B cell (primary cell): Measurements from ENCODE around the gene SLC9A7. TPM values are rescaled to one million over a fixed set of nuclear protein-coding genes. Genes with fewer than 3 reads are reported as not detected.

ENCODE experiments used
- ATAC-seq: fragments of 200-7000 bp; cut with Tn5 transposase; one replicate; pipeline ENCODE4 v1.10.0; 2021; ENCODE audit warnings: low read depth, mild to moderate bottlenecking, moderate number of reproducible peaks, moderate library complexity
- CTCF ChIA-PET: fragments of 350-600 bp; sonication (Branson Sonifier 250); formaldehyde crosslinking; loops from one replicate; lab custom pipeline; 2021; ENCODE audit warnings: antibody characterized with exemption, inconsistent platforms; lab: Charles Lee
- POLR2A ChIA-PET: fragments of 350-600 bp; sonication (Branson Sonifier 250); formaldehyde crosslinking; loops from one replicate; lab custom pipeline; 2021; ENCODE audit warnings: antibody characterized with exemption; lab: Charles Lee
- DNase-seq: peaks from one replicate; pipeline ENCODE4 v3.0.0; 2013
- H2AFZ ChIP-seq: 2 replicates; pipeline ENCODE4 v1.6.1; 2012; ENCODE audit warnings: mild to moderate bottlenecking, low read depth, low read length; ENCODE audit not compliant: insufficient read depth, poor library complexity, severe bottlenecking
- H3K27ac ChIP-seq, 2 donors: 1 replicate in 1 of 2; 2 replicates in 1 of 2; pipeline ENCODE4 v1.5.1; 2012 to 2013; ENCODE audit warnings: low read length in 2 of 2, mild to moderate bottlenecking in 2 of 2, moderate library complexity in 1 of 2
- H3K27me3 ChIP-seq, 4 experiments: fragments of 200-600 bp in 1 of 4; sonication (generic) in 1 of 4; replicated peaks in 1 of 4; 1 replicate in 2 of 4; 2 replicates in 2 of 4; pipeline versions ENCODE4 v1.6.1 to v1.7.0; 2013 to 2016; ENCODE audit warnings: low read length in 3 of 4, mild to moderate bottlenecking in 2 of 4, mixed read lengths in 1 of 4, moderate library complexity in 1 of 4; ENCODE audit not compliant: insufficient read depth in 4 of 4, control insufficient read depth in 3 of 4; ENCODE audit errors: control extremely low read depth in 1 of 4
- H3K36me3 ChIP-seq, 2 experiments: replicated peaks in 1 of 2; 1 replicate in 1 of 2; 2 replicates in 1 of 2; pipeline versions ENCODE4 v1.6.1 to v1.7.1; 2013; ENCODE audit warnings: low read length in 1 of 2; ENCODE audit not compliant: insufficient read depth in 2 of 2, control insufficient read depth in 1 of 2; ENCODE audit errors: control extremely low read depth in 1 of 2, extremely low read depth in 1 of 2
- H3K4me1 ChIP-seq, 2 donors: fragments of 200-600 bp in 1 of 2; sonication (generic) in 1 of 2; 1 replicate in 1 of 2; 2 replicates in 1 of 2; pipeline versions ENCODE4 v1.5.1 to v1.6.1; 2013 to 2017; ENCODE audit warnings: low read length in 2 of 2; ENCODE audit not compliant: control insufficient read depth in 2 of 2, insufficient read depth in 2 of 2
- H3K4me2 ChIP-seq: replicated peaks from 2 replicates; pipeline ENCODE3; 2012; ENCODE audit warnings: mild to moderate bottlenecking, low read depth, low read length; ENCODE audit not compliant: poor library complexity, severe bottlenecking
- H3K4me3 ChIP-seq, 5 experiments: fragments of 200-600 bp in 1 of 5; sonication (generic) in 1 of 5; 1 replicate in 3 of 5; 2 replicates in 2 of 5; pipeline versions ENCODE4 v1.5.1 to v1.7.0; 2011 to 2016; ENCODE audit warnings: low read length in 4 of 5, mild to moderate bottlenecking in 4 of 5, low read depth in 2 of 5, control low read depth in 1 of 5, moderate library complexity in 1 of 5; ENCODE audit not compliant: insufficient read depth in 1 of 5; ENCODE audit errors: control extremely low read depth in 1 of 5, extremely low read depth in 1 of 5
- H3K79me2 ChIP-seq: fragments of 200-600 bp; sonication (generic); one replicate; pipeline ENCODE4 v1.6.0; 2016; ENCODE audit warnings: low read length; ENCODE audit not compliant: control insufficient read depth, insufficient read depth
- H3K9ac ChIP-seq: fragments of 200-600 bp; sonication (generic); 2 replicates; pipeline ENCODE4 v1.6.1; 2017; ENCODE audit warnings: mild to moderate bottlenecking, low read length, moderate library complexity
- H3K9me3 ChIP-seq, 3 donors: one replicate each; pipeline versions ENCODE4 v1.6.1 to v1.7.1; 2013; ENCODE audit warnings: low read length in 2 of 3; ENCODE audit not compliant: control insufficient read depth in 2 of 3, insufficient read depth in 1 of 3; ENCODE audit errors: control extremely low read depth in 1 of 3
- H4K20me1 ChIP-seq: 2 replicates; pipeline ENCODE4 v1.6.0; 2012; ENCODE audit warnings: mild to moderate bottlenecking, low read length; ENCODE audit not compliant: insufficient read depth, control insufficient read depth, poor library complexity, severe bottlenecking
- H3K27ac Mint-ChIP-seq: one replicate; pipeline ENCODE4 v1.8.0; 2021; ENCODE audit warnings: mixed read lengths
- H3K27me3 Mint-ChIP-seq: one replicate; pipeline ENCODE4 v1.8.0; 2021; ENCODE audit warnings: mixed read lengths
- H3K4me1 Mint-ChIP-seq: one replicate; pipeline ENCODE4 v1.8.0; 2021; ENCODE audit warnings: mixed read lengths
- H3K4me3 Mint-ChIP-seq: one replicate; pipeline ENCODE4 v1.8.0; 2021; ENCODE audit warnings: mixed read lengths
- H3K9me3 Mint-ChIP-seq: one replicate; pipeline ENCODE4 v1.8.0; 2022; ENCODE audit warnings: mixed read lengths; ENCODE audit not compliant: insufficient read depth
- CTCF ChIP-seq: fragments of 200-600 bp; IDR thresholded peaks from one replicate; pipeline ENCODE4 v1.8.0; 2022; ENCODE audit warnings: antibody characterized with exemption, mild to moderate bottlenecking
- EZH2 ChIP-seq: IDR thresholded peaks from 2 replicates; pipeline ENCODE4 v1.6.1; 2012; ENCODE audit warnings: borderline replicate concordance, low read depth, mild to moderate bottlenecking, moderate library complexity, low read length; ENCODE audit not compliant: insufficient read depth, poor library complexity, severe bottlenecking
- WGBS: methylation state at CpG from one replicate; pipeline ENCODE4 v1.1.5; 2013; ENCODE audit warnings: missing lambda C conversion rate; ENCODE audit not compliant: insufficient coverage; 5-methylcytosine and 5-hydroxymethylcytosine counted together
- intact Hi-C: fragments of 100-400 bp; cut with micrococcal nuclease; formaldehyde crosslinking; loops from one replicate; pipeline ENCODE4 v1.10.0; 2022
- polyA plus RNA-seq: library from polyadenylated mRNA; depleted of rRNA; stranded (reverse); fragments of >200 nt; gene quantifications from 2 replicates; pipeline ENCODE4 v1.2.3, GENCODE V29; 2012
- total RNA-seq, 2 donors: library from RNA; stranded (reverse); fragments of 120-200 nt in 1 of 2; gene quantifications; 1 replicate in 1 of 2; 2 replicates in 1 of 2; pipeline versions ENCODE4 v1.2.3 to v1.2.4, GENCODE V29; 2013 to 2022

SLC9A7 gene
- total and polyA plus RNA-seq, 2 donors (not counting 1 experiment from before 2014, with no cell fraction given): 24.9 to 53.2 TPM

- Mint-ChIP-seq H3K27me3 (no peaks in the 10 kb centered on the region), H3K27ac (no peak overlapping the region), H3K4me3 (no peak overlapping the region), H3K4me1 (peaks cover 9% of the 10 kb centered on the region), H3K9me3 (no peaks in the 10 kb centered on the region)
- H2AFZ ChIP-seq: no peak overlapping the region
- H3K27ac ChIP-seq: no peak overlapping the region
- ATAC-seq (no peak), DNase-seq (no peak)
- H4K20me1 ChIP-seq: no peaks in the 10 kb centered on the region
- peaks cover 0 to 2% of the 10 kb centered on the region in 2 donors for H3K4me1 ChIP-seq
- TF ChIP-seq EZH2: no peak
- TF ChIP-seq CTCF: no peak
- no CpG with 5 or more reads among the region's 2 CpGs for WGBS
- intact Hi-C loops: no loop called here
- H3K9me3 ChIP-seq: no peaks in the 10 kb centered on the region
- H3K27me3 ChIP-seq: no peaks in the 10 kb centered on the region
- H3K9ac ChIP-seq: no peak overlapping the region
- peaks cover 5 to 34% of the 10 kb centered on the region in 2 experiments for H3K36me3 ChIP-seq
- H3K4me2 ChIP-seq: no peak overlapping the region
- H3K79me2 ChIP-seq: no peaks in the 10 kb centered on the region
- POLR2A ChIA-PET: no interaction called here
- H3K4me3 ChIP-seq: no peak overlapping the region
- CTCF ChIA-PET: no interaction called here
Observed at GRCh38 chrX:46635186-46635585, 123.7 kb downstream of the SLC9A7 start.

GRCh38 chrX:46634577-46634976, 124.3 kb downstream of the SLC9A7 start:
- H3K4me2 ChIP-seq: no peak overlapping the region
- TF ChIP-seq CTCF (no peak), EZH2 (no peak)
- no peak overlapping the region for H3K9ac ChIP-seq
- peak overlapping the region; percentile 22 for H3K27ac Mint-ChIP-seq
- H3K27me3 ChIP-seq: no peaks in the 10 kb centered on the region
- H2AFZ ChIP-seq: no peak overlapping the region
- no peaks in the 10 kb centered on the region for H3K27me3 Mint-ChIP-seq
- no peaks in the 10 kb centered on the region for H4K20me1 ChIP-seq
- DNase-seq (no peak), ATAC-seq (no peak)
- intact Hi-C loops: no loop called here
- no CpG with 5 or more reads among the region's 3 CpGs for WGBS
- no peak overlapping the region for H3K4me3 ChIP-seq
- H3K4me1 ChIP-seq: peaks cover 5 to 7% of the 10 kb centered on the region in 2 donors
- H3K27ac ChIP-seq: no peak overlapping the region
- H3K79me2 ChIP-seq: no peaks in the 10 kb centered on the region
- ChIA-PET POLR2A (no interaction called here), CTCF (no interaction called here)
- H3K36me3 ChIP-seq: peaks cover 5 to 35% of the 10 kb centered on the region in 2 experiments
- no peaks in the 10 kb centered on the region for H3K9me3 ChIP-seq
- H3K4me1 Mint-ChIP-seq: peaks cover 14% of the 10 kb centered on the region
- no peak overlapping the region for H3K4me3 Mint-ChIP-seq
- H3K9me3 Mint-ChIP-seq: no peaks in the 10 kb centered on the region
